H1 (cell line): Measurements from ENCODE around the gene TRAPPC5. TPM values are rescaled to one million over a fixed set of nuclear protein-coding genes. Genes with fewer than 3 reads are reported as not detected.

ENCODE experiments used
- EZH2 ChIP-seq: fragments of 200-600 bp; sonication (generic); IDR thresholded peaks from 2 replicates; pipeline ENCODE4 v1.7.1; 2012; ENCODE audit warnings: low read depth, mild to moderate bottlenecking, moderate library complexity, low read length, inconsistent platforms; ENCODE audit not compliant: severe bottlenecking
- KDM5A ChIP-seq: fragments of 200-600 bp; IDR thresholded peaks from 2 replicates; pipeline ENCODE4 v1.7.1; 2012; ENCODE audit warnings: mild to moderate bottlenecking, low read length, inconsistent platforms, mixed read lengths
- NRF1 ChIP-seq: IDR thresholded peaks from 2 replicates; pipeline ENCODE4 v1.6.1; 2011; ENCODE audit warnings: mild to moderate bottlenecking, low read depth, low read length, improper control_type of control experiment
- SP1 ChIP-seq: IDR thresholded peaks from 2 replicates; pipeline ENCODE4 v1.6.1; 2011; ENCODE audit warnings: low read depth, low read length
- SP2 ChIP-seq: IDR thresholded peaks from 2 replicates; pipeline ENCODE4 v1.6.1; 2012; ENCODE audit warnings: mild to moderate bottlenecking, low read length, inconsistent platforms
- TEAD4 ChIP-seq: IDR thresholded peaks from 2 replicates; pipeline ENCODE4 v1.6.1; 2012; ENCODE audit warnings: low read depth, low read length, inconsistent platforms, mixed read lengths
- polyA plus RNA-seq, 7 experiments: library from polyadenylated mRNA; depleted of rRNA in 3 of 7; stranded (reverse) in 5 of 7; unstranded in 2 of 7; fragments of >200 nt in 5 of 7; fragments of 200-250 nt in 2 of 7; gene quantifications; 1 replicate in 5 of 7; 2 replicates in 1 of 7; 4 replicates in 1 of 7; pipeline versions ENCODE4 v1.2.1 to v1.2.3, GENCODE V29; 2011 to 2013; ENCODE audit warnings: missing spikeins in 2 of 7, mixed read lengths in 2 of 7
- total RNA-seq: library from RNA; stranded (reverse); fragmentation: NEBNext Ultra II Directional; extraction: Animal tissue kit (Norgen Biotek cat#: 25700); gene quantifications from 2 replicates; pipeline ENCODE4 v1.2.1, GENCODE V29; 2021
- TF ChIP-seq, protein P1 (sequence below): IDR thresholded peaks from 2 replicates; pipeline ENCODE4 v1.6.1; 2011; ENCODE audit warnings: low read depth, mild to moderate bottlenecking, low read length; ENCODE audit not compliant: insufficient read depth

Gene TRAPPC5
- total and polyA plus RNA-seq, 2 of the 8 experiments (the other 6 are each of a cell fraction or from before 2014, with no cell fraction given) = 109 to 120 TPM

DNA sequence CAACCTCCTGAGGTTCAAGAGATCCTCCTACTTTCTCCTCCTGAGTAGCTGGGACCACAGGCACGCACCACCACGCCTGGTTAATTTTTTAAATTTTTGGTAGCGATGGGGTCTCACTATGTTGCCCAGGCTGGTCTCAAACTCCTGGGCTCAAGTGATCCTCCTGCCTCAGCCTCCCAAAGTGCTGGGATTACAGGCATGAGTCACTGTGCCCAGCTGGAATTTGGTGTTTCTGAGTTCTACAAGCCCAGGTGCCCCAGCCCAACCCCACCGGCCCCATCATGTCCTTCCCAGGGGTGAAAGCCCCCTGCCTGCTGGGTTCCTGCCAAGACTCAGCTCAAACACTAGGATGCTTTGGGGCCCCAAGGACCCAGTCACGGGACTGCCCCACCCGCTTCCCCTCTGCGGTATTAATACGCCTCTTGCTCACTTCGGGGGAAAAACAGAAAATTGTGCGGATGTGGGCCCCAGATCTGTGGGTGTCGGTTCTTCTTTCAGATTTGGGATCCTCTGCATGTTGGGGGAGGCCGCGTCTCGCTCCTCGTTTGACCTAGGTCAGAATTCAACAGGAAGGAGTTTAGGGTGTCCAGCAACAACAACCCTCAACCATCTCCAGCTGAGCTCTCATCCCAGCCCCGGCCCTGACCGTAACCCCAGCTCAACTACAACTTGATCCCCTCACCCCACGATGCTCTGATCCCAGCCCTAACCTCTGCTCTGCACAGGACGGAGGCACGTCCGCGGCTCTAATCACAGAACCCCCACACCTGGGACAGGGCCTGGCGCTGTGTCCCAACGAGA is 25.0 kb downstream of the TRAPPC5 start (continued):
- TF ChIP-seq TEAD4 (no peak), SP2 (no peak), EZH2 (no peak), KDM5A (no peak), SP1 (no peak), NRF1 (no peak)
- TF ChIP-seq, protein P1, sequence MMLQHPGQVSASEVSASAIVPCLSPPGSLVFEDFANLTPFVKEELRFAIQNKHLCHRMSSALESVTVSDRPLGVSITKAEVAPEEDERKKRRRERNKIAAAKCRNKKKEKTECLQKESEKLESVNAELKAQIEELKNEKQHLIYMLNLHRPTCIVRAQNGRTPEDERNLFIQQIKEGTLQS = no peak
